Activated CD4-positive, alpha-beta T cell treated with anti-CD3 and anti-CD28 coated beads, Interleukin-2, amount 10 ng/mL, durations not matched to agents 7 days and 5 days (primary cell): ENCODE data around the gene CYP46A1. TPM values are rescaled to one million over a fixed set of nuclear protein-coding genes. Genes with fewer than 3 reads are reported as not detected.

Experiments
- CTCF ChIA-PET: fragments of 350-600 bp; sonication (Branson Sonifier 250); formaldehyde crosslinking; loops from one replicate; lab custom pipeline; 2021; ENCODE audit warnings: antibody characterized with exemption; lab: Charles Lee
- POLR2A ChIA-PET: fragments of 350-600 bp; sonication (Branson Sonifier 250); formaldehyde crosslinking; loops from one replicate; lab custom pipeline; 2021; ENCODE audit warnings: antibody characterized with exemption; lab: Charles Lee
- DNase-seq: peaks from one replicate; pipeline ENCODE4 v3.0.0-alpha.2; 2020
- H3K27ac Mint-ChIP-seq: one replicate; pipeline ENCODE4 v1.8.0; 2021; ENCODE audit warnings: mild to moderate bottlenecking, moderate library complexity, mixed read lengths
- H3K27me3 Mint-ChIP-seq: one replicate; pipeline ENCODE4 v1.8.0; 2021; ENCODE audit warnings: mixed read lengths
- H3K36me3 Mint-ChIP-seq: one replicate; pipeline ENCODE4 v1.8.0; 2021; ENCODE audit warnings: low read depth, mixed read lengths
- H3K4me1 Mint-ChIP-seq: one replicate; pipeline ENCODE4 v1.8.0; 2021; ENCODE audit warnings: mixed read lengths
- H3K4me3 Mint-ChIP-seq: one replicate; pipeline ENCODE4 v1.8.0; 2021; ENCODE audit warnings: mild to moderate bottlenecking, moderate library complexity, mixed read lengths
- H3K9me3 Mint-ChIP-seq: one replicate; pipeline ENCODE4 v1.8.0; 2021; ENCODE audit warnings: mixed read lengths
- total RNA-seq, 2 experiments: library from RNA; stranded (reverse); gene quantifications; one replicate each; pipeline ENCODE4 v1.2.3, GENCODE V29; 2021

Gene CYP46A1
- total RNA-seq, 2 experiments from 2014 or later, result 0.12 to 0.20 TPM

DNA sequence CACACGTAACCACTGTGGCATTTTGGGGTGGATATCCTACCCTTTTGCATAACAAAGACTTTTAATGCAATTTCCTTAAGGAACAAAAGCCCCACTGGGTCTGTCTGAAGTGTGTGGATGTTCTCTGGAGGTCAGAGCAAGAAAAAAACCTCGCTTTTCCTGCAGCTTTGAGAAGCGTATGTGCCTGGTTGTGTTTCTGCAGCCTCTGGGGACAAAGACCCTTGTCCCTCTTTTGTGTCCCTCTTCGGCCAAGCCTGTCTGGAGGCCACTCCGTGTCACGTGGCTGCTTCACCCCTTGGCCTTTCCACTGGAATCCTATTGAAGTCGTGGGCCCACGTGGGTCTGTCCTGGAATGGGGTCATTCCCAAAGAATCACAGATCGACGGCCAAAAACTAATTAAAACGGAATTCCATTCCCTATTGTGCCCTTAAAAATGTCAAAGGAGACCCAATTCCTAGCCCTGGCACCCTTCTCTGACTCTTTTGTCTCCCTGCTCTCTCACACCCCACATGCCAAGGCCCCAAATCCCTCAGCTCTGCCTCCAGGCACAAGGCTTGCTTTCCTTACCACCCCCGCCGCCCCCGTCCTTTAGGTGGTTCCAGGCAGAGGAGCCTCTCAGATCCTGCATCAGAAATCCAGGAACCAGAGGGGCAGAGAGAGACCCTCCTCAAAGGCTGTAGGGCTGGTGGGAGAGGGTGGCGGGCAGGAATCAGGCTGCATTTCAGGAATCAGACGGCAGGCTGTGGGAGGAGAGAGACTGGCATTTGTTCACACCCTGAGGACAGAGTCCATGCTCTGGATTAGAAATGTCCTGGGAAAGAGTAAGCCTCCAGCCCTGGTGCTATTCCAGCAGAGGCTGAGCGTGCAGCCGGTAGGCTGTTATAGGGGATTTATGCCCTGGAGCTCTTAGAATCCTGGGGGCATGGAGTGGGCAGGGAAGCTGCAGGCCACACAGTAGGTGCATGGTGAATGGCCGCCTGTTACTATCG, 12.6 kb upstream of the CYP46A1 start:
- no peaks in the 10 kb centered on the region for H3K9me3 Mint-ChIP-seq
- POLR2A ChIA-PET, result no interaction called here
- CTCF ChIA-PET, result interaction anchor here (1.2 kb wide), 1 partner anchor 17 kb away, joined by 3 read pairs; no protein-coding TSS in a partner anchor
- no peak overlapping the region for H3K4me3 Mint-ChIP-seq
- peaks cover 5% of the 10 kb centered on the region for H3K27me3 Mint-ChIP-seq
- peaks cover 12% of the 10 kb centered on the region for H3K4me1 Mint-ChIP-seq
- no peaks in the 10 kb centered on the region for H3K36me3 Mint-ChIP-seq
- no peak for DNase-seq
- H3K27ac Mint-ChIP-seq, result peak overlapping the region; percentile 13

- H3K27ac Mint-ChIP-seq, result peak overlapping the region; percentile 90
- DNase-seq, result peak; percentile 43
- H3K27me3 Mint-ChIP-seq, result peaks cover 5% of the 10 kb centered on the region
- H3K9me3 Mint-ChIP-seq, result no peaks in the 10 kb centered on the region
- CTCF ChIA-PET, result interaction anchor here (1.2 kb wide), 1 partner anchor 18 kb away, joined by 3 read pairs; no protein-coding TSS in a partner anchor
- POLR2A ChIA-PET, result no interaction called here
- H3K36me3 Mint-ChIP-seq, result no peaks in the 10 kb centered on the region
- peaks cover 17% of the 10 kb centered on the region for H3K4me1 Mint-ChIP-seq
- no peak overlapping the region for H3K4me3 Mint-ChIP-seq
Measured at GRCh38 chr14:99672506-99673304, 11.4 kb upstream of the CYP46A1 start.

- Mint-ChIP-seq H3K36me3 (no peaks in the 10 kb centered on the region), H3K27ac (peak overlapping the region; percentile 90), H3K4me1 (peaks cover 17% of the 10 kb centered on the region), H3K27me3 (peaks cover 5% of the 10 kb centered on the region), H3K4me3 (no peak overlapping the region), H3K9me3 (no peaks in the 10 kb centered on the region)
- ChIA-PET CTCF (no interaction called here), POLR2A (no interaction called here)
- no peak for DNase-seq
Measured at GRCh38 chr14:99673305-99674063, 10.6 kb upstream of the CYP46A1 start.

DNA sequence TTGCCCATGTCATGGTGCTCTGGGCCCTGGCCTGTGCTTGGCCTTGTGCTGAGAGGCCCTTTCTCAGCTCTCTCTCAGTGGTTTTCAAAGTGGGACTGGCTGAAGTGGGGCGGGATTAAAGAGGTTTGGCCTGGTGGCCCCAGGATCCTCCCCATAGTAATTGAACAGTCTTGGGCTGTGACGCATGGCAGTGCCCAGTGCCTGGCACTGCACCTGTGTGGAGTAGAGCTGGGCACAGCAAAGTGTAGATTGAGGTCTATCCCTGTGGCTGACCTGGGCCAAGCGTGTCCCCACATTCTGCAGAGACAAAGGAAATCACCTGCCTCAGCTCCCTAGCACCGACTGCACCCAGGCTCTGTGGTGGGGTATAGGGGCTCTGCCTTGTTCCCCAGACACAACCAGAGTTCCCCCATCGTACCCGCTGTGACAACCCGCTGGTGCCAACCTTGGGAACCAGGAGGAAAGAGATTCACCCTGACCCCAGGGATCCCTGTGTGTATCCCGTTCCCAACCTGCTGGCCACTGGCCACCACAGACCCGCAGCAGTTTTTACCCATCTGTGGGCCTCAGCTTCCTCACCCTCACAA, 9.9 kb upstream of the CYP46A1 start:
- no peak for DNase-seq
- H3K27me3 Mint-ChIP-seq, result peaks cover 5% of the 10 kb centered on the region
- H3K36me3 Mint-ChIP-seq, result no peaks in the 10 kb centered on the region
- no peak overlapping the region for H3K4me3 Mint-ChIP-seq
- peaks cover 17% of the 10 kb centered on the region for H3K4me1 Mint-ChIP-seq
- CTCF ChIA-PET, result no interaction called here
- POLR2A ChIA-PET, result no interaction called here
- H3K9me3 Mint-ChIP-seq, result no peaks in the 10 kb centered on the region
- peak overlapping the region; percentile 50 for H3K27ac Mint-ChIP-seq

DNA sequence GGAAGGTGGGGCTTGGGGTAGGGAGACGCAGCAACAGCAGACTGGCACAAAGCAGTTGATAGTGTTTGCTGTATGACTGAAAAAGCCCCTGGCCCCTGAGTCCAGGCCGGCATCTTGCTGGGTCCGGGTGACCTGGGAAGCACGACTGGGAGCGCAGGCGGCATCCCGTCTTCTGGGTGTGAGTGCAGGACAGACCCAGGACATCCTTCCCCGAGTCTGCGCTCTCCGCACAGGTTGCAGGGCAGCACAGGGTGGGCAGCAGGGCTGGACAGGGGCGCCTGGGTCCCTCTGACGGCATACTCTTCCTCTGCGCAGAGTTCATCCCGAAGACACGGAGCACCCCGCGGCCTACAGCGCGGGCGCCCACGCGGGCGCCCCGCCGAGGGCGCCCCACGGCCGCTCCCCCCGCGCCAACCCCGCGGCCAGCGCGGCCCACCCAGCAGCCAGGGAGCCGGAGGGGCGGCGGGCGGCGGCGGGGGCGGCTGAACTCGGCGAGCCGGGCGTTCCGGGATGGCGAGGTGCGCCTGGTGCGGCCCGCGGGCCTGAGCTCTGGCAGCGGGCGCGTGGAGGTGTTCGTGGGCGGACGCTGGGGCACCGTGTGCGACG, 9.2 kb upstream of the CYP46A1 start:
- DNase-seq, result no peak
- Mint-ChIP-seq H3K27me3 (peaks cover 5% of the 10 kb centered on the region), H3K9me3 (no peaks in the 10 kb centered on the region), H3K36me3 (no peaks in the 10 kb centered on the region), H3K4me1 (peaks cover 17% of the 10 kb centered on the region), H3K27ac (no peak overlapping the region), H3K4me3 (no peak overlapping the region)
- CTCF ChIA-PET, result no interaction called here
- POLR2A ChIA-PET, result no interaction called here

GRCh38 chr14:99675382-99675835, 8.7 kb upstream of the CYP46A1 start:
- no peak for DNase-seq
- H3K36me3 Mint-ChIP-seq, result no peaks in the 10 kb centered on the region
- ChIA-PET POLR2A (no interaction called here), CTCF (no interaction called here)
- no peak overlapping the region for H3K27ac Mint-ChIP-seq
- no peaks in the 10 kb centered on the region for H3K9me3 Mint-ChIP-seq
- no peak overlapping the region for H3K4me3 Mint-ChIP-seq
- peaks cover 5% of the 10 kb centered on the region for H3K27me3 Mint-ChIP-seq
- peaks cover 17% of the 10 kb centered on the region for H3K4me1 Mint-ChIP-seq

DNA sequence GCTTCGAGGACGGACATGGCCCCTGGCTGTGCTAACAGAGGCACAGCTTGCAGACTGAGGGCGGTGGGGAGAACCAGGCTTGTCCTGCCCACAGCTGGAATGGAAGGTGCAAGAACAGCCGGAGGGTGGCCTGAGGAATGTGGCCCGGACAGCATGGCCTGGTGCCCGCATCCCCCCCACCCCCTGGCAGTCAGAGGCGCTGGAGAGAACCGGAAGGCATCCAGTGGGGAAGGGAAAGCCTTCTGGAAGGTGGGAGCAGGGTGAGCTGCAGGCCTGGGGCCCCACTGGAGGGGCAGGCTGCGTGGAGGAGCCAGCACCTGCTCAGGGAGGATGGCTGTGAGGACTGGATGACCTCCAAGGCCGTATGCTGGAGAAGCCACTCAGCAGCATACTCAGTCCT, 8.1 kb upstream of the CYP46A1 start:
- DNase-seq, result no peak
- POLR2A ChIA-PET, result no interaction called here
- peaks cover 17% of the 10 kb centered on the region for H3K4me1 Mint-ChIP-seq
- peaks cover 5% of the 10 kb centered on the region for H3K27me3 Mint-ChIP-seq
- no peak overlapping the region for H3K4me3 Mint-ChIP-seq
- no peaks in the 10 kb centered on the region for H3K9me3 Mint-ChIP-seq
- CTCF ChIA-PET, result no interaction called here
- no peaks in the 10 kb centered on the region for H3K36me3 Mint-ChIP-seq
- no peak overlapping the region for H3K27ac Mint-ChIP-seq

GRCh38 chr14:99676657-99677056, 7.4 kb upstream of the CYP46A1 start:
- ChIA-PET CTCF (interaction anchor here (1.2 kb wide), 1 partner anchor 11 kb away, joined by 4 read pairs; no protein-coding TSS in a partner anchor), POLR2A (no interaction called here)
- H3K36me3 Mint-ChIP-seq, result no peaks in the 10 kb centered on the region
- H3K4me3 Mint-ChIP-seq, result no peak overlapping the region
- no peak for DNase-seq
- no peak overlapping the region for H3K27ac Mint-ChIP-seq
- H3K4me1 Mint-ChIP-seq, result peaks cover 17% of the 10 kb centered on the region
- H3K9me3 Mint-ChIP-seq, result no peaks in the 10 kb centered on the region
- peaks cover 5% of the 10 kb centered on the region for H3K27me3 Mint-ChIP-seq

- H3K27me3 Mint-ChIP-seq, result peaks cover 5% of the 10 kb centered on the region
- H3K36me3 Mint-ChIP-seq, result no peaks in the 10 kb centered on the region
- peaks cover 16% of the 10 kb centered on the region for H3K4me1 Mint-ChIP-seq
- POLR2A ChIA-PET, result no interaction called here
- CTCF ChIA-PET, result interaction anchor here (1.2 kb wide), 1 partner anchor 10 kb away, joined by 4 read pairs; no protein-coding TSS in a partner anchor
- no peak overlapping the region for H3K27ac Mint-ChIP-seq
- no peak for DNase-seq
- no peak overlapping the region for H3K4me3 Mint-ChIP-seq
- no peaks in the 10 kb centered on the region for H3K9me3 Mint-ChIP-seq
Measured at GRCh38 chr14:99677231-99678140, 6.6 kb upstream of the CYP46A1 start.

GRCh38 chr14:99678198-99678597, 5.9 kb upstream of the CYP46A1 start:
- H3K27me3 Mint-ChIP-seq, result peaks cover 5% of the 10 kb centered on the region
- ChIA-PET POLR2A (no interaction called here), CTCF (no interaction called here)
- peaks cover 15% of the 10 kb centered on the region for H3K4me1 Mint-ChIP-seq
- no peak overlapping the region for H3K4me3 Mint-ChIP-seq
- no peaks in the 10 kb centered on the region for H3K36me3 Mint-ChIP-seq
- no peak for DNase-seq
- H3K9me3 Mint-ChIP-seq, result no peaks in the 10 kb centered on the region
- no peak overlapping the region for H3K27ac Mint-ChIP-seq

DNA sequence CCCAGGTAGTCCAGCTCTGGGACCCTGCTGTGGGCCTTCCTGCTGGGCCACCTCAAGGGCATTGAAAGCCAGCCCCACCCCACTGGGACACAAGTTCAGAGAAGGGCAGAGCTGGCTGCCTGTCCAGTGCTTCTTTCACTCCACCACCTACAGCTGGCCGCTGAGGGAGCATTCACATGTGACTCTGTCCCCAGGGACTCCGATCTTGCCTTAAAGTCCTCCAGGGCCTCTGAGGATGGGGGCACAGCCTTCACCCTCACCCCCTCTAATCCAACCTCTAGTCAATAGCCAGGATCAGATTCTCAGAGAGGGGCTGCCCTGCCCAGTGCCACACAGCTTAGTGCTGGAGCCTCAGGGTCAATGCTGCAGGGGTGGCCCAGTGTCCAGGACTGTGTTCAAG, 5.0 kb upstream of the CYP46A1 start:
- H3K4me1 Mint-ChIP-seq, result peaks cover 15% of the 10 kb centered on the region
- DNase-seq, result no peak
- no peaks in the 10 kb centered on the region for H3K9me3 Mint-ChIP-seq
- H3K27me3 Mint-ChIP-seq, result peaks cover 5% of the 10 kb centered on the region
- ChIA-PET POLR2A (no interaction called here), CTCF (interaction anchor here (0.6 kb wide), 1 partner anchor 1056 kb away, joined by 4 read pairs; no protein-coding TSS in a partner anchor)
- no peaks in the 10 kb centered on the region for H3K36me3 Mint-ChIP-seq
- H3K4me3 Mint-ChIP-seq, result no peak overlapping the region
- no peak overlapping the region for H3K27ac Mint-ChIP-seq
